ENCODE results near the gene ZFAND4.

- TF ChIP-seq POLR2A (IDR thresholded peaks at IDR 0.05; ENCODE audit: low read length): no peak
- TF ChIP-seq GATA1 (IDR thresholded peaks at IDR 0.05; ENCODE audit: low read depth, low read length): no peak
Measured at GRCh38 chr10:45647118-45647517, 25.5 kb downstream of the ZFAND4 start.

Measured in erythroblast (primary cell).